Type B pancreatic cell (in vitro differentiated cells): ENCODE measurements around the gene TMEM151B. TPM values are rescaled to one million over a fixed set of nuclear protein-coding genes. Genes with fewer than 3 reads are reported as not detected.

Experiments
- DNase-seq: peaks from one replicate; pipeline ENCODE4 v3.0.0; 2021; ENCODE audit warnings: mixed read lengths; ENCODE audit not compliant: unreplicated experiment; ENCODE audit errors: extremely low spot score
- H3K27ac Mint-ChIP-seq: 2 replicates; pipeline ENCODE4 v1.8.0; 2021; ENCODE audit warnings: mild to moderate bottlenecking, mixed read lengths
- H3K27me3 Mint-ChIP-seq: 2 replicates; pipeline ENCODE4 v1.8.0; 2021; ENCODE audit warnings: mixed read lengths
- H3K36me3 Mint-ChIP-seq: 2 replicates; pipeline ENCODE4 v1.8.0; 2021; ENCODE audit warnings: mixed read lengths
- H3K4me1 Mint-ChIP-seq: one replicate; pipeline ENCODE4 v1.8.0; 2021; ENCODE audit warnings: mixed read lengths; ENCODE audit not compliant: unreplicated experiment
- H3K4me3 Mint-ChIP-seq: 2 replicates; pipeline ENCODE4 v1.8.0; 2021; ENCODE audit warnings: mild to moderate bottlenecking, mixed read lengths
- H3K9me3 Mint-ChIP-seq: 2 replicates; pipeline ENCODE4 v1.8.0; 2021; ENCODE audit warnings: mixed read lengths
- total RNA-seq: library from RNA; stranded (reverse); gene quantifications from 2 replicates; pipeline ENCODE4 v1.2.1, GENCODE V29; 2021; ENCODE audit warnings: low replicate concordance
- TF ChIP-seq, protein P1 (sequence below): fragments of 200-600 bp; sonication (generic); conservative IDR thresholded peaks from 2 replicates; pipeline ENCODE4 v1.5.0; 2021; ENCODE audit warnings: antibody characterized with exemption, mild to moderate bottlenecking

The TMEM151B gene
- total RNA-seq, 1 donor from 2014 or later: 3.2 TPM

- H3K4me3 Mint-ChIP-seq: peak overlapping the region; percentile 32
- no peaks in the 10 kb centered on the region for H3K27me3 Mint-ChIP-seq
- no peak for DNase-seq
- peak overlapping the region; percentile 3 for H3K27ac Mint-ChIP-seq
- TF ChIP-seq, protein P1, sequence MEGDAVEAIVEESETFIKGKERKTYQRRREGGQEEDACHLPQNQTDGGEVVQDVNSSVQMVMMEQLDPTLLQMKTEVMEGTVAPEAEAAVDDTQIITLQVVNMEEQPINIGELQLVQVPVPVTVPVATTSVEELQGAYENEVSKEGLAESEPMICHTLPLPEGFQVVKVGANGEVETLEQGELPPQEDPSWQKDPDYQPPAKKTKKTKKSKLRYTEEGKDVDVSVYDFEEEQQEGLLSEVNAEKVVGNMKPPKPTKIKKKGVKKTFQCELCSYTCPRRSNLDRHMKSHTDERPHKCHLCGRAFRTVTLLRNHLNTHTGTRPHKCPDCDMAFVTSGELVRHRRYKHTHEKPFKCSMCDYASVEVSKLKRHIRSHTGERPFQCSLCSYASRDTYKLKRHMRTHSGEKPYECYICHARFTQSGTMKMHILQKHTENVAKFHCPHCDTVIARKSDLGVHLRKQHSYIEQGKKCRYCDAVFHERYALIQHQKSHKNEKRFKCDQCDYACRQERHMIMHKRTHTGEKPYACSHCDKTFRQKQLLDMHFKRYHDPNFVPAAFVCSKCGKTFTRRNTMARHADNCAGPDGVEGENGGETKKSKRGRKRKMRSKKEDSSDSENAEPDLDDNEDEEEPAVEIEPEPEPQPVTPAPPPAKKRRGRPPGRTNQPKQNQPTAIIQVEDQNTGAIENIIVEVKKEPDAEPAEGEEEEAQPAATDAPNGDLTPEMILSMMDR: no peak
- H3K4me1 Mint-ChIP-seq: peaks cover 47% of the 10 kb centered on the region
- H3K9me3 Mint-ChIP-seq: no peaks in the 10 kb centered on the region
- H3K36me3 Mint-ChIP-seq: no peaks in the 10 kb centered on the region
Observed at GRCh38 chr6:44260451-44261297, 9.6 kb upstream of the TMEM151B start.

DNA sequence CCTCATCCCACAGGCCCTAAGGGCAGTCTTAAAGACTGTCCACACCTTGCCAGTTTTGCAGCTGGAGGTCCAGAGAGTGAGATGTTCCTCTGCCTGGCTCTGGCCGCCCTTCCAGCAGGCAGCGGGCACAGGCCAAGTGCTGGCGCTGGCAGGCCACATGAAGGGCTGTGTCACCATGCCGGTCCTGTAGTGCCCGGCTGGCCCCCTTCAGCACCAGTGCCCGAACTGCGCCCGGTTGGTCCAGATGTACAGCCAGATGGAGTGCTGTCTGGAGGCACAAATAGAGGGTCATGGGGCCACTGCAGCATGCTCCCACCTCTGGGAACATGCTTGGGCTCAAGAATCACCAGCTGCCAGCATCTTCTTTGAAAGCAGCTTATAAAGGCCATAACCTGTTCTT, 8.7 kb upstream of the TMEM151B start:
- no peaks in the 10 kb centered on the region for H3K9me3 Mint-ChIP-seq

DNA sequence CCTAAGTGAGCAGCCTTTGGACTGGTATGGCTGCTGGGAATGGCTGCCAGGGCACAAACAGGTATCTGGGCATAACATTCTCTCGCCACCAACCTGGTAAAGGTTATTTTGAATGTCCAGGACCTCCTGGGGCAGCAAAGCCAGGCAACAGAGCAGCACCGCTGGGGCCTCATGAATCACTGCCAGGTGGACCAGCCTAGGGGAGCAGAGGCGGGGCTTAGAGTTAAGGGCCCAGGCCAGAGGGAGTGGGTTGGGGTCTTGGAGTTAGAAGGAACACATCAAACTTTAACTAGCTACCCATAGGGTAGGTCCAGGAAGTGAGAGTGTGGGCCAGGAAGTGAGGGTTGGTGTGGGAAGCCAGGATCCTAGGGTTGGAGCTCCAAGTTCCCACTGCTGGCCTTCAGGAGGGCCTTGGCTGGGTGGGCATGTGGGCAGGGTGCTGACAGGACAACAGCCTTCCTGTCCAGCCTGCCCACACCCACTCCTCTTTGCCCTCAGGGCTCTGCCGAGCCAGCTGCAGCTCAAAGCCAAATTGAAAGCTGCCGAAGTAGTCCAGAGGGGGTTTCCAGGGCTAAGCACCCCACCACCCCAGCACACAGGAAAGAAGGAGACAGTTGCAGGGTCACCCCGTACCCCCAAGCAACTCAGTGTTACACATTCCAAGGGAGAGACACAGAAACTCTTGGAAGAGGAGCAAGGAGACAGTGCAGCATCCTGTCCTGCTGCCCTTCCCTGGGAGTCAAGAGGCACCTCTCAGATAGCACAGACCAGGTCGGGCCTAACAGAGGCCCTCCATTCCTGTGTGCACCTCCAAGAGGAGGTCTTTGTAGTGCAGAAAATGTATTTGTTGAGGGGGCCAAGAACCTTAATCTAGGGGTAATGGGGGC, 7.5 kb upstream of the TMEM151B start:
- DNase-seq: no peak
- TF ChIP-seq, protein P1: no peak
- peaks cover 37% of the 10 kb centered on the region for H3K4me1 Mint-ChIP-seq
- H3K9me3 Mint-ChIP-seq: no peaks in the 10 kb centered on the region
- no peaks in the 10 kb centered on the region for H3K36me3 Mint-ChIP-seq
- peak overlapping the region; percentile 93 for H3K4me3 Mint-ChIP-seq
- H3K27ac Mint-ChIP-seq: peak overlapping the region; percentile 74
- peaks cover 5% of the 10 kb centered on the region for H3K27me3 Mint-ChIP-seq

More for the DNA sequence above, 8.7 kb upstream of the TMEM151B start:
- DNase-seq: no peak
- no peak overlapping the region for H3K4me3 Mint-ChIP-seq
- H3K4me1 Mint-ChIP-seq: peaks cover 40% of the 10 kb centered on the region
- no peak overlapping the region for H3K27ac Mint-ChIP-seq
- peaks cover under 1% of the 10 kb centered on the region for H3K27me3 Mint-ChIP-seq
- no peaks in the 10 kb centered on the region for H3K36me3 Mint-ChIP-seq
- TF ChIP-seq, protein P1: no peak

DNA sequence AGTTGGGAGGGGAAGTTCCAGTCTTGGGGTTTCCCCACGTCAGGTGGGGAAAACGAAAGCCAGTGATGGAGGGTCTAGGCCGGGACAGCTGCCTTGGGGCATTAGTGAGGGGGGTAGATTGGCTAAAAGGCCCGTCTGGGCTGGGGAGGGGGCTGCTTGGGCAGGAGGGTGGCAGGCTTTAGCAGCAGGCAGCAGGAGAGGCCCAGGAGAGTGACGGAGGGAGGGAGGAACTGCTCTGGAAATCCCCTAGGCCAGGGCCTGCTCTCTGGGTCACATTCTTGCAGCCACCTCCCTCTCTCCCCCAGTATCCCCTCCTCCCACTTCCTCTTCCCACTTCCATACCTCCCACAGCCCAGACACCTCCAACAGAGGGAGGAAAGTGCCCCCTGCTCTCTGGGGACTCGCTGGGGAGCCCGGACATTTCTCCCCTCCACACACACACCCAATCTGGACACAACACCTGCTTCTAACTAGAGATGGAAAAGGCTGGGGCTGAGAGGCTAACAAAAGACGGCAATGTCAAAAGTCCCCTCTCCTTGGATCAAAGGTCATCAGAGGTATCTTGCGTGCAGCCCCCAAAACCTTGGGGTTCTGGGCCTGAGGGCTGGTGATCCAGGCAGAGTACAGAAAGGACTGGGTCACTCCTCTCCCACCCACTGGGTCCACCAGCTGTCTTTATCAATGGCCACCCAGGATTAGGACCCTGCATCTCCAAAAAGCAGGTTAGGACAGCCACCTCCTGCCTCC, 6.7 kb upstream of the TMEM151B start:
- TF ChIP-seq, protein P1: no peak
- H3K36me3 Mint-ChIP-seq: no peaks in the 10 kb centered on the region

More for the DNA sequence above, 6.7 kb upstream of the TMEM151B start:
- Mint-ChIP-seq H3K9me3 (no peaks in the 10 kb centered on the region), H3K4me1 (peaks cover 28% of the 10 kb centered on the region), H3K4me3 (peak overlapping the region; percentile 93), H3K27me3 (peaks cover 11% of the 10 kb centered on the region), H3K27ac (peak overlapping the region; percentile 74)
- DNase-seq: no peak
